ENCODE results near the gene MCUR1. TPM values are rescaled to one million over a fixed set of nuclear protein-coding genes. Genes with fewer than 3 reads are reported as not detected.

Gene MCUR1
- polyA plus RNA-seq, 3 donors, result 2.4 to 7.8 (median 5.2) TPM

GRCh38 chr6:13754644-13755043 is 59.7 kb downstream of the MCUR1 start:
- H3K27ac ChIP-seq (ENCODE audit: low read depth in 1 of 2, low read length in 2 of 2), result no peak overlapping the region
- H3K4me2 ChIP-seq (replicated peaks; ENCODE audit: extremely low read depth, low read length, poor library complexity, severe bottlenecking), result no peak overlapping the region
- H4K20me1 ChIP-seq (ENCODE audit: insufficient read depth, low read length), result no peaks in the 10 kb centered on the region
- H2AFZ ChIP-seq (ENCODE audit: insufficient read depth, low read depth, low read length, poor library complexity, severe bottlenecking), result no peak overlapping the region
- intact Hi-C loops (cut with micrococcal nuclease), result no loop called here
- no CpG with 5 or more reads among the region's 2 CpGs for WGBS (ENCODE audit: insufficient coverage)
- peaks cover 0 to 3% (median 0%) of the 10 kb centered on the region in 3 donors for H3K27me3 Mint-ChIP-seq (ENCODE audit: low read depth in 3 of 3)
- no peaks in the 10 kb centered on the region for H3K9me3 ChIP-seq (replicated peaks in 1 of 2; ENCODE audit: control insufficient read depth in 1 of 2, insufficient read depth in 1 of 2, low read length in 2 of 2)
- no peak overlapping the region for H3K27ac Mint-ChIP-seq
- no peaks in the 10 kb centered on the region for H3K4me1 ChIP-seq (ENCODE audit: control insufficient read depth in 1 of 2, insufficient read depth in 2 of 2, low read length in 2 of 2)
- H3K4me1 Mint-ChIP-seq, result peaks cover 4% of the 10 kb centered on the region
- no peak overlapping the region for H3K4me3 Mint-ChIP-seq
- H3K4me3 ChIP-seq (replicated peaks in 1 of 3; ENCODE audit: low read depth in 2 of 3, low read length in 3 of 3), result no peak overlapping the region
- H3K36me3 Mint-ChIP-seq, result peaks cover 0 to 3% of the 10 kb centered on the region in 2 donors
- H3K36me3 ChIP-seq (replicated peaks in 1 of 2; ENCODE audit: control insufficient read depth in 1 of 2, insufficient read depth in 2 of 2, low read length in 2 of 2), result no peaks in the 10 kb centered on the region
- no peaks in the 10 kb centered on the region for H3K79me2 ChIP-seq (ENCODE audit: insufficient read depth, low read length)
- H3K9ac ChIP-seq (ENCODE audit: insufficient read depth, low read length, poor library complexity, severe bottlenecking), result no peak overlapping the region
- no peak for DNase-seq
- H3K27me3 ChIP-seq (ENCODE audit: control insufficient read depth in 2 of 2, insufficient read depth in 2 of 2, low read length in 2 of 2), result no peaks in the 10 kb centered on the region
- no peak for TF ChIP-seq CTCF (IDR thresholded peaks at IDR 0.05)
- peaks cover 0 to 4% (median 0%) of the 10 kb centered on the region in 7 donors for H3K9me3 Mint-ChIP-seq

GRCh38 chr6:13743736-13744127 is 70.6 kb downstream of the MCUR1 start:
- Histone ChIP-seq H4K20me1 (ENCODE audit: insufficient read depth, low read length) (no peaks in the 10 kb centered on the region), H3K9ac (ENCODE audit: insufficient read depth, low read length, poor library complexity, severe bottlenecking) (no peak overlapping the region), H3K9me3 (replicated peaks in 1 of 2; ENCODE audit: control insufficient read depth in 1 of 2, insufficient read depth in 1 of 2, low read length in 2 of 2) (peaks cover 0 to 11% of the 10 kb centered on the region in 2 donors), H3K27ac (ENCODE audit: low read depth in 1 of 2, low read length in 2 of 2) (no peak overlapping the region), H3K4me2 (replicated peaks; ENCODE audit: extremely low read depth, low read length, poor library complexity, severe bottlenecking) (no peak overlapping the region), H3K4me3 (replicated peaks in 1 of 3; ENCODE audit: low read depth in 2 of 3, low read length in 3 of 3) (no peak overlapping the region), H3K79me2 (ENCODE audit: insufficient read depth, low read length) (no peaks in the 10 kb centered on the region), H3K4me1 (ENCODE audit: control insufficient read depth in 1 of 2, insufficient read depth in 2 of 2, low read length in 2 of 2) (no peaks in the 10 kb centered on the region), H3K36me3 (replicated peaks in 1 of 2; ENCODE audit: control insufficient read depth in 1 of 2, insufficient read depth in 2 of 2, low read length in 2 of 2) (no peaks in the 10 kb centered on the region), H2AFZ (ENCODE audit: insufficient read depth, low read depth, low read length, poor library complexity, severe bottlenecking) (no peak overlapping the region), H3K27me3 (ENCODE audit: control insufficient read depth in 2 of 2, insufficient read depth in 2 of 2, low read length in 2 of 2) (no peaks in the 10 kb centered on the region)
- peaks cover 0 to 10% (median 8%) of the 10 kb centered on the region in 7 donors for H3K9me3 Mint-ChIP-seq
- peaks cover 1 to 6% (median 5%) of the 10 kb centered on the region in 3 donors for H3K27me3 Mint-ChIP-seq (ENCODE audit: low read depth in 3 of 3)
- H3K36me3 Mint-ChIP-seq, result no peaks in the 10 kb centered on the region
- intact Hi-C loops (cut with micrococcal nuclease), result no loop called here
- H3K4me1 Mint-ChIP-seq, result no peaks in the 10 kb centered on the region
- no peak for DNase-seq
- H3K27ac Mint-ChIP-seq, result no peak overlapping the region
- TF ChIP-seq CTCF (IDR thresholded peaks at IDR 0.05), result no peak
- H3K4me3 Mint-ChIP-seq, result no peak overlapping the region
- 89% methylated on average over 4 of the region's 7 CpGs for WGBS (ENCODE audit: insufficient coverage)

Data from CD14-positive monocyte (primary cell).